ENCODE data around the gene MAD1L1. TPM values are rescaled to one million over a fixed set of nuclear protein-coding genes. Genes with fewer than 3 reads are reported as not detected.

MAD1L1 gene
- total RNA-seq, 1 experiment from 2014 or later, result 43.8 TPM

DNA sequence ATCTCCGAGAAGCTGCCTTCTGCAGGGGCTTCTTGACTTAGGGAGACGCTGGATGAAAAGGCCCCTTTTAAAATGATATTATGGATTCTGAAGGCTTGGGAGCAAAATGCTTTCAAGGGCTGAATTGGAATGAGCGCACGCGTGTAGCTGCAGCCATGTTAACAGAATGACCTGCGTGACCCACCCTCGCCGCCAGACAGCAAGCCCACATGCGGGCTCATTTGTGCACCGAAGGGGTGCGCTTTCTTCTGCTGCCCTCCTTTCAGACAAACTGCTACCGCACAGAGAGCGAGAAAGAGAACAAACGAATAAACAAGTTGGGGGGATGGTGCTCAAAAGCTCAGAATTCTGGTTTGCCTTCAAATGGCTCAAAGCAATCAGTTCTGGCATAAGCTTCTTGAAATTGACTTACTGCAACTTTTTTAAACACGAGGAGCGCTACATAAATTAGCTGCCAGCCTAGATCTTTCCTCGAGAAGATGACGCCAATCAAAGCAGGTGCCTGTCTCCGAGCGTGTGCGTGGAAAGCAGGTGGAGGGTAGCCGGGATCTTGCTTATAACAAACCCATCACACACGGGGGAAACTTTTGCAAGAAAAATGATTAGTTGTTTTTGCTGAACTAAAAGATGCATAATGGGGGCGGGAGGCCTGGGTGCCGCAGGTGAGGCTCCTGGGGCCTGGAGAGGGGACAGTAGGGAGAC is 268.4 kb downstream of the MAD1L1 start:
- H3K9me3 Mint-ChIP-seq, result no peaks in the 10 kb centered on the region
- POLR2A ChIA-PET, result no interaction called here

DNA sequence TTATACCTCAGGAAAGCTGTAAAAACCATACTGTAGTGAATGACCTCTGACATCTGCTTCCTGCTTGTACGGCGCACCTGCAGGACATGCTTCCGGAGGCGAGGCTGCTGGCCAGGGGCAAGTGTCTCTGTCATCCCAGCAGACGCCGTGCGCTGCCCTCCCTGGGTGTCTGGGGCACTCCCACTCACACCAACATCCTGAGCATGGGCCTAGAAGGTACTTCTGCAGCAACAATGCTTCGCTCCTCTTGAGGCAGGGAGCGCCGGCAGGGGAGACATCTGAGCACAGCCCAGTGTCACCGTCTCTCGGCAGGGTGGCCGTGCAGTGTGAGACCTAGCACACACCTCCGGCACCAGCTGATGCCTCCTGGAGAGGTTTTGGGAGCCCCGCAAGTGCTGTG is 269.2 kb downstream of the MAD1L1 start:
- ChIA-PET CTCF (no interaction called here), POLR2A (no interaction called here)
- TF ChIP-seq, protein P1, sequence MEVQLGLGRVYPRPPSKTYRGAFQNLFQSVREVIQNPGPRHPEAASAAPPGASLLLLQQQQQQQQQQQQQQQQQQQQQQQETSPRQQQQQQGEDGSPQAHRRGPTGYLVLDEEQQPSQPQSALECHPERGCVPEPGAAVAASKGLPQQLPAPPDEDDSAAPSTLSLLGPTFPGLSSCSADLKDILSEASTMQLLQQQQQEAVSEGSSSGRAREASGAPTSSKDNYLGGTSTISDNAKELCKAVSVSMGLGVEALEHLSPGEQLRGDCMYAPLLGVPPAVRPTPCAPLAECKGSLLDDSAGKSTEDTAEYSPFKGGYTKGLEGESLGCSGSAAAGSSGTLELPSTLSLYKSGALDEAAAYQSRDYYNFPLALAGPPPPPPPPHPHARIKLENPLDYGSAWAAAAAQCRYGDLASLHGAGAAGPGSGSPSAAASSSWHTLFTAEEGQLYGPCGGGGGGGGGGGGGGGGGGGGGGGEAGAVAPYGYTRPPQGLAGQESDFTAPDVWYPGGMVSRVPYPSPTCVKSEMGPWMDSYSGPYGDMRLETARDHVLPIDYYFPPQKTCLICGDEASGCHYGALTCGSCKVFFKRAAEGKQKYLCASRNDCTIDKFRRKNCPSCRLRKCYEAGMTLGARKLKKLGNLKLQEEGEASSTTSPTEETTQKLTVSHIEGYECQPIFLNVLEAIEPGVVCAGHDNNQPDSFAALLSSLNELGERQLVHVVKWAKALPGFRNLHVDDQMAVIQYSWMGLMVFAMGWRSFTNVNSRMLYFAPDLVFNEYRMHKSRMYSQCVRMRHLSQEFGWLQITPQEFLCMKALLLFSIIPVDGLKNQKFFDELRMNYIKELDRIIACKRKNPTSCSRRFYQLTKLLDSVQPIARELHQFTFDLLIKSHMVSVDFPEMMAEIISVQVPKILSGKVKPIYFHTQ (CRISPR knock-in tag; IDR thresholded peaks at IDR 0.05), result no peak
- TF ChIP-seq SOX15 (CRISPR knock-in tag; IDR thresholded peaks at IDR 0.05) (no peak), SMAD4 (CRISPR knock-in tag; IDR thresholded peaks at IDR 0.05) (no peak), TEAD1 (CRISPR knock-in tag; IDR thresholded peaks at IDR 0.05) (no peak), CREB1 (CRISPR knock-in tag; IDR thresholded peaks at IDR 0.05) (no peak), ZNF396 (CRISPR knock-in tag; IDR thresholded peaks at IDR 0.05; ENCODE audit: borderline replicate concordance) (no peak), RELA (CRISPR knock-in tag; IDR thresholded peaks at IDR 0.05; ENCODE audit: borderline replicate concordance) (no peak), ESRRA (CRISPR knock-in tag; IDR thresholded peaks at IDR 0.05; ENCODE audit: borderline replicate concordance) (no peak), FOXP1 (CRISPR knock-in tag; IDR thresholded peaks at IDR 0.05; ENCODE audit: borderline replicate concordance) (no peak)
- TF ChIP-seq, protein P2, sequence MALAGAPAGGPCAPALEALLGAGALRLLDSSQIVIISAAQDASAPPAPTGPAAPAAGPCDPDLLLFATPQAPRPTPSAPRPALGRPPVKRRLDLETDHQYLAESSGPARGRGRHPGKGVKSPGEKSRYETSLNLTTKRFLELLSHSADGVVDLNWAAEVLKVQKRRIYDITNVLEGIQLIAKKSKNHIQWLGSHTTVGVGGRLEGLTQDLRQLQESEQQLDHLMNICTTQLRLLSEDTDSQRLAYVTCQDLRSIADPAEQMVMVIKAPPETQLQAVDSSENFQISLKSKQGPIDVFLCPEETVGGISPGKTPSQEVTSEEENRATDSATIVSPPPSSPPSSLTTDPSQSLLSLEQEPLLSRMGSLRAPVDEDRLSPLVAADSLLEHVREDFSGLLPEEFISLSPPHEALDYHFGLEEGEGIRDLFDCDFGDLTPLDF (CRISPR knock-in tag; IDR thresholded peaks at IDR 0.05), result no peak
- TF ChIP-seq, protein P3, sequence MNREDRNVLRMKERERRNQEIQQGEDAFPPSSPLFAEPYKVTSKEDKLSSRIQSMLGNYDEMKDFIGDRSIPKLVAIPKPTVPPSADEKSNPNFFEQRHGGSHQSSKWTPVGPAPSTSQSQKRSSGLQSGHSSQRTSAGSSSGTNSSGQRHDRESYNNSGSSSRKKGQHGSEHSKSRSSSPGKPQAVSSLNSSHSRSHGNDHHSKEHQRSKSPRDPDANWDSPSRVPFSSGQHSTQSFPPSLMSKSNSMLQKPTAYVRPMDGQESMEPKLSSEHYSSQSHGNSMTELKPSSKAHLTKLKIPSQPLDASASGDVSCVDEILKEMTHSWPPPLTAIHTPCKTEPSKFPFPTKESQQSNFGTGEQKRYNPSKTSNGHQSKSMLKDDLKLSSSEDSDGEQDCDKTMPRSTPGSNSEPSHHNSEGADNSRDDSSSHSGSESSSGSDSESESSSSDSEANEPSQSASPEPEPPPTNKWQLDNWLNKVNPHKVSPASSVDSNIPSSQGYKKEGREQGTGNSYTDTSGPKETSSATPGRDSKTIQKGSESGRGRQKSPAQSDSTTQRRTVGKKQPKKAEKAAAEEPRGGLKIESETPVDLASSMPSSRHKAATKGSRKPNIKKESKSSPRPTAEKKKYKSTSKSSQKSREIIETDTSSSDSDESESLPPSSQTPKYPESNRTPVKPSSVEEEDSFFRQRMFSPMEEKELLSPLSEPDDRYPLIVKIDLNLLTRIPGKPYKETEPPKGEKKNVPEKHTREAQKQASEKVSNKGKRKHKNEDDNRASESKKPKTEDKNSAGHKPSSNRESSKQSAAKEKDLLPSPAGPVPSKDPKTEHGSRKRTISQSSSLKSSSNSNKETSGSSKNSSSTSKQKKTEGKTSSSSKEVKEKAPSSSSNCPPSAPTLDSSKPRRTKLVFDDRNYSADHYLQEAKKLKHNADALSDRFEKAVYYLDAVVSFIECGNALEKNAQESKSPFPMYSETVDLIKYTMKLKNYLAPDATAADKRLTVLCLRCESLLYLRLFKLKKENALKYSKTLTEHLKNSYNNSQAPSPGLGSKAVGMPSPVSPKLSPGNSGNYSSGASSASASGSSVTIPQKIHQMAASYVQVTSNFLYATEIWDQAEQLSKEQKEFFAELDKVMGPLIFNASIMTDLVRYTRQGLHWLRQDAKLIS (CRISPR knock-in tag; IDR thresholded peaks at IDR 0.05; ENCODE audit: borderline replicate concordance), result no peak
- TF ChIP-seq, protein P4, sequence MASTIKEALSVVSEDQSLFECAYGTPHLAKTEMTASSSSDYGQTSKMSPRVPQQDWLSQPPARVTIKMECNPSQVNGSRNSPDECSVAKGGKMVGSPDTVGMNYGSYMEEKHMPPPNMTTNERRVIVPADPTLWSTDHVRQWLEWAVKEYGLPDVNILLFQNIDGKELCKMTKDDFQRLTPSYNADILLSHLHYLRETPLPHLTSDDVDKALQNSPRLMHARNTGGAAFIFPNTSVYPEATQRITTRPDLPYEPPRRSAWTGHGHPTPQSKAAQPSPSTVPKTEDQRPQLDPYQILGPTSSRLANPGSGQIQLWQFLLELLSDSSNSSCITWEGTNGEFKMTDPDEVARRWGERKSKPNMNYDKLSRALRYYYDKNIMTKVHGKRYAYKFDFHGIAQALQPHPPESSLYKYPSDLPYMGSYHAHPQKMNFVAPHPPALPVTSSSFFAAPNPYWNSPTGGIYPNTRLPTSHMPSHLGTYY (CRISPR knock-in tag; IDR thresholded peaks at IDR 0.05), result no peak
- TF ChIP-seq, protein P5, sequence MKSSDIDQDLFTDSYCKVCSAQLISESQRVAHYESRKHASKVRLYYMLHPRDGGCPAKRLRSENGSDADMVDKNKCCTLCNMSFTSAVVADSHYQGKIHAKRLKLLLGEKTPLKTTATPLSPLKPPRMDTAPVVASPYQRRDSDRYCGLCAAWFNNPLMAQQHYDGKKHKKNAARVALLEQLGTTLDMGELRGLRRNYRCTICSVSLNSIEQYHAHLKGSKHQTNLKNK (CRISPR knock-in tag; IDR thresholded peaks at IDR 0.05), result no peak
- TF ChIP-seq, protein P6, sequence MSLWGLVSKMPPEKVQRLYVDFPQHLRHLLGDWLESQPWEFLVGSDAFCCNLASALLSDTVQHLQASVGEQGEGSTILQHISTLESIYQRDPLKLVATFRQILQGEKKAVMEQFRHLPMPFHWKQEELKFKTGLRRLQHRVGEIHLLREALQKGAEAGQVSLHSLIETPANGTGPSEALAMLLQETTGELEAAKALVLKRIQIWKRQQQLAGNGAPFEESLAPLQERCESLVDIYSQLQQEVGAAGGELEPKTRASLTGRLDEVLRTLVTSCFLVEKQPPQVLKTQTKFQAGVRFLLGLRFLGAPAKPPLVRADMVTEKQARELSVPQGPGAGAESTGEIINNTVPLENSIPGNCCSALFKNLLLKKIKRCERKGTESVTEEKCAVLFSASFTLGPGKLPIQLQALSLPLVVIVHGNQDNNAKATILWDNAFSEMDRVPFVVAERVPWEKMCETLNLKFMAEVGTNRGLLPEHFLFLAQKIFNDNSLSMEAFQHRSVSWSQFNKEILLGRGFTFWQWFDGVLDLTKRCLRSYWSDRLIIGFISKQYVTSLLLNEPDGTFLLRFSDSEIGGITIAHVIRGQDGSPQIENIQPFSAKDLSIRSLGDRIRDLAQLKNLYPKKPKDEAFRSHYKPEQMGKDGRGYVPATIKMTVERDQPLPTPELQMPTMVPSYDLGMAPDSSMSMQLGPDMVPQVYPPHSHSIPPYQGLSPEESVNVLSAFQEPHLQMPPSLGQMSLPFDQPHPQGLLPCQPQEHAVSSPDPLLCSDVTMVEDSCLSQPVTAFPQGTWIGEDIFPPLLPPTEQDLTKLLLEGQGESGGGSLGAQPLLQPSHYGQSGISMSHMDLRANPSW (CRISPR knock-in tag; conservative IDR thresholded peaks at IDR 0.05; ENCODE audit: low read depth), result no peak
- TF ChIP-seq, protein P7, sequence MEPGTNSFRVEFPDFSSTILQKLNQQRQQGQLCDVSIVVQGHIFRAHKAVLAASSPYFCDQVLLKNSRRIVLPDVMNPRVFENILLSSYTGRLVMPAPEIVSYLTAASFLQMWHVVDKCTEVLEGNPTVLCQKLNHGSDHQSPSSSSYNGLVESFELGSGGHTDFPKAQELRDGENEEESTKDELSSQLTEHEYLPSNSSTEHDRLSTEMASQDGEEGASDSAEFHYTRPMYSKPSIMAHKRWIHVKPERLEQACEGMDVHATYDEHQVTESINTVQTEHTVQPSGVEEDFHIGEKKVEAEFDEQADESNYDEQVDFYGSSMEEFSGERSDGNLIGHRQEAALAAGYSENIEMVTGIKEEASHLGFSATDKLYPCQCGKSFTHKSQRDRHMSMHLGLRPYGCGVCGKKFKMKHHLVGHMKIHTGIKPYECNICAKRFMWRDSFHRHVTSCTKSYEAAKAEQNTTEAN (CRISPR knock-in tag; IDR thresholded peaks at IDR 0.05), result no peak
- peaks cover 10% of the 10 kb centered on the region; the same call in 1 of the 2 replicates for H3K36me3 Mint-ChIP-seq
- DNase-seq (ENCODE audit: low spot score) (no peak), ATAC-seq (no peak)
- H3K27me3 Mint-ChIP-seq (ENCODE audit: low read depth), result no peaks in the 10 kb centered on the region
- no peak overlapping the region for H3K4me3 Mint-ChIP-seq
- H3K27ac Mint-ChIP-seq, result no peak overlapping the region
- no peaks in the 10 kb centered on the region for H3K9me3 Mint-ChIP-seq
- H3K4me1 Mint-ChIP-seq, result no peaks in the 10 kb centered on the region

More for the DNA sequence above, 268.4 kb downstream of the MAD1L1 start:
- H3K27me3 Mint-ChIP-seq (ENCODE audit: low read depth), result no peaks in the 10 kb centered on the region
- no peak overlapping the region for H3K4me3 Mint-ChIP-seq
- H3K27ac Mint-ChIP-seq, result peak overlapping the region; percentile 74
- ATAC-seq (no peak), DNase-seq (ENCODE audit: low spot score) (no peak)
- peaks cover 10% of the 10 kb centered on the region; the same call in 1 of the 2 replicates for H3K36me3 Mint-ChIP-seq
- TF ChIP-seq GRHL2 (CRISPR knock-in tag; IDR thresholded peaks at IDR 0.05; ENCODE audit: insufficient replicate concordance, severe bottlenecking) (no peak), OVOL2 (CRISPR knock-in tag; IDR thresholded peaks at IDR 0.05; ENCODE audit: borderline replicate concordance) (no peak), ZNF416 (CRISPR knock-in tag; IDR thresholded peaks at IDR 0.05) (no peak), EMX1 (CRISPR knock-in tag; IDR thresholded peaks at IDR 0.05) (no peak), ATF1 (CRISPR knock-in tag; IDR thresholded peaks at IDR 0.05) (no peak)
- no peaks in the 10 kb centered on the region for H3K4me1 Mint-ChIP-seq
- CTCF ChIA-PET, result interaction anchor here (0.9 kb wide), 1 partner anchor 10 kb away, joined by 3 read pairs; no protein-coding TSS in a partner anchor
